GM21786 (cell line): ENCODE results near the gene CYP27B1.

Experiments used
- ATAC-seq: cut with Tn5 transposase; IDR thresholded peaks from one replicate; pipeline ENCODE4 v1.9.1; 2021; ENCODE audit not compliant: unreplicated experiment

Gene CYP27B1, protein sequence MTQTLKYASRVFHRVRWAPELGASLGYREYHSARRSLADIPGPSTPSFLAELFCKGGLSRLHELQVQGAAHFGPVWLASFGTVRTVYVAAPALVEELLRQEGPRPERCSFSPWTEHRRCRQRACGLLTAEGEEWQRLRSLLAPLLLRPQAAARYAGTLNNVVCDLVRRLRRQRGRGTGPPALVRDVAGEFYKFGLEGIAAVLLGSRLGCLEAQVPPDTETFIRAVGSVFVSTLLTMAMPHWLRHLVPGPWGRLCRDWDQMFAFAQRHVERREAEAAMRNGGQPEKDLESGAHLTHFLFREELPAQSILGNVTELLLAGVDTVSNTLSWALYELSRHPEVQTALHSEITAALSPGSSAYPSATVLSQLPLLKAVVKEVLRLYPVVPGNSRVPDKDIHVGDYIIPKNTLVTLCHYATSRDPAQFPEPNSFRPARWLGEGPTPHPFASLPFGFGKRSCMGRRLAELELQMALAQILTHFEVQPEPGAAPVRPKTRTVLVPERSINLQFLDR

DNA sequence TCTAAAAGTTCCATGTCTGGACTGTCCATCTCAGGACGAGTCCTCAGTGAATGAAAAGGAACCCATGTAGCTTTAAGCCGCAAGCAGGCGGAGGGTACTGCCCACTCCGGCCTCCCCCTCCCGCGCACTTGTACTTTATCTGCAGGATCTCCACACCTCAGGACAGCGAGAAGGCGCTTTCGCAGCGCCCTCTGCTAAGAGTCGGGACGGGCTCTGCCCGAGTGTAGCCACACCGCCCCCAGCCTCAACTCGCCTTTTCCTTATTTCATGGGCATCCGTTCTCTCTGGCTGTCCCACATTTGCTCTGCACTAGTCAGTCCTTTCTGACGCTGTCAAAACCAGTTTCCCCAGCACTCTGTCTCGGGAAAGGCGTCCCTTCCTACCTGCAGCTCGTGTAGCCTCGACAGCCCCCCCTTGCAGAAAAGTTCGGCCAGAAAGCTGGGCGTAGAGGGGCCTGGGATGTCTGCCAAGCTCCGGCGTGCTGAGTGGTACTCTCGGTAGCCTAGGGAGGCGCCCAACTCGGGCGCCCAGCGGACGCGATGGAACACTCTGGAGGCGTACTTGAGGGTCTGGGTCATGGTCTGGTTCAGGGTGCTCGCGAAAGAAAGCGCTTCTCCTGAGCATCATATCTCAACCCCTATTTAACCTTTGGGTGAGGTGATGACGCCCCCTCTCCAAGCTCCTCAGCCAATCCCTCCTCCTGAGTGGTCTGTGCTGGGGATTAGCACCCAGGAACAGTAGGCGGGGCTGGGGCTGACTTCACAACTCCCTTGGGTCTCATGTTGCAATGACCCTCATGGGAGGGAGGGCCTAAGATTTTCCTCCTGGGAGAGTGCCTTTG lies at the start of gene CYP27B1:
Gene CYP27B1 (minus strand): TSS at position 615 of the 841 bp plus-strand sequence. CDS start 37 bp downstream, at position 578.
- ATAC-seq = no peak

DNA sequence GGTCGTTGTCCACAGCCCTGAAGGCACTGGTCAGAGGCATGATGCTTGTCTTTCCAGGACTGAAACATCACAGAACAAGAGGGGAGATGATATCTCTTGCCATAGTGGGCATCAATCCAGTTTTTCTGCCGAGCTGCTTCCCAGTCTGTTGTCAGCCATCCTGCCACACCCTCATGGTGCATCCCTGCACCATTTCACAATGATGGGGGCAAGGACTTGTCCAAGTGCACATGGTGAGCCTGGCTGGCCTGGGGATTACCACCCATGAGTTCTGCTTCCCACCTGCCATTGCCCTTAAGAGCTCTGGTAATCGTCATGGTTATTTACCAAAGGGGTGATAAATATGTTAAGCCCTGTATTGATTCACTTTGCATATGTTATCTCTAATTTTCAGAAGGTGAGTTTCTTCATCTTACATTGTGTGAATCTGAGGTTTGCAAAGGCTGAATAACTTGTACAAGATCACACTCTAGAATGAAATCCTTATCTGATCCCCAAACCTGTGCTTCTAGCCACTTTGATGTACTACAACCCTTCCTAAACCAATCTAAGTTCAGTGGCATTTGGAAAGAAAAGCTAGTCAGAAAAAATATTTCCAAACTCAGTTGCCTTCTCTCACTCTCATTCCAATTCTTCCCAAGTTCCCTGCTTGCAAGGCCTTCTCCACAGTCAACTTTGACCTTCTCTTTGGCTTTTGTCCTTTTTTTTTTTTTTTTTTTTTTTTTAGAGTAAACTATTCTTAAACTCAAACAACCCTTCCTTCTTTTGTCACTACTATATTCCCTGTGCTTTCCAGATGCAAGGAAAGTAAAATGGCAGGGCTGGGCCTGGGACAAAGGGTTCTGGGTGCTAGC lies 49.4 kb upstream of the CYP27B1 start:
- no peak for ATAC-seq

DNA sequence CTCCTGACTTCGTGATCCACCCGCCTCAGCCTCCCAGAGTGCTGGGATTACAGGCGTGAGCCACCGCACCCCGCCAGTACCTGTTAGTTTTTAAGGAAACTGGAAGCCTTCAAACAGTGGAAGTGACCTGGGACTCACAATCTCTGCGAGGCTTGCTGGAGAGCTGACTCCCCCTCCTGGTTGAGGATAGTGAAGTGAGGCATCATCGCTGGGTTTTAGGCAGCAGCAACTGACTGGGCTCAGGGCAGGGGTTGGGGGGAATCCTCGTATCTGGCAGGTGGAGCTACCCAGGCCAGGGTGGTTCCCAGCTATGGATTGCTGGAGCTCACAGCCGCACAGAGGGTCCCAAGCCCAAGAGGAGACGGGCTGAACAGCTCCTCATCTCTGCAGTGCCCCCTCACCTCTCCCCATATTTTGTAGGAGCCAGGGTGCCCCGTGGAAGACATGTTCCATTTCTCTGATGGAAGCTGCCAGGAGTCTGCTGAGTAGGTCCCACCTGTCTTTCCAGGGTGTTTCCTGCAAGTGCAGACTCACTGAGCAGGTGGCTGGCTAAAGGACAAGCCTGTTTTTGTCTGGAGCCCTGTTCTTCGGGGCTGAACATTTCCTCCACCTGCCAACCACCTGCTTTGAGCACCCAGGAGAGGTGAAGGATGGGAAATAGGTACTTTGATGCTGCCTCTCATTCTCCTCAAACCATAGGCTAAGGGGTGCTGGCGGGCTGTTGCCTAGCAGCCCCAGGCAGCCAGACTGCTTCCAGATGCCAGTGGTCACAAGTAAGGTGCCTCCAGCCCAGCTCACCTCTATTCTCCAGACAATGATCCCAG lies 48.5 kb upstream of the CYP27B1 start:
- no peak for ATAC-seq

DNA sequence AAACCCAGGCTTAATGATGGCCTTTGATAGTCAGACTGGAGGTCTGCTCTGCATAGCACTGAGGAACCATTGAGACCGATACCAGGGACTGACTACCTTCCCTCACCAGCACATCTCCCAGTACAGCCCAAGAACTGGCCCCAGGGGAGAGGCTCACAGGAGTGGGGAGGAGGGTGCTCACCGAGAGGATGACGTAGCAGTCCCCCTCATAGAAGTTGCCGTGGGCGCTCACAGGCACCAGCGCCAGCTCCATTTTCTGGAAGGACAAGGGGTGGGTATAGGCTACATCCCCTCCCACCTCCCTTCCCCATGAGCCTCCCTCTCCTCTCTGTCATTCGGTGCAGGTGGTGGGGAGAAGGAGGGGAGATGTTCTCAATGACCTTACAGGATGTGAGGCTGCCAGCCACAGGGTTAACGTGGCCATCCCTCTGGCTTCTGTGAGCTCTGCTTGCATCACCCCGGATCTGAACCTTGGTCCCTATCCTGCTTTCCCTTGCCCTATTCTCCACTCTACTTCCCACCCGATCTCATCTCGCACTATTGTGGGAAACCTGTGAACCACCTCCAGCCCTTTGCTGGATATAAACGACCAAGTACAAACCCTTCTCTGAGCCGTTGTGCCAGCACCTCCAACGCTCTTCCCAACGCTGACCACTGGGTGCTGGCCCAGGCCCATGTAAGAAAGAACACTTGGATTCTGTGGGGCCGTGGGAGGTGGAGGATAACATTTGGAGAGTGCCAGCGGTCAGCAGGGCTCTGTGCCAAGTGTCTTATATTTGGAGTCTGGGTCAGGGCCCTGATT lies 47.3 kb upstream of the CYP27B1 start:
- no peak for ATAC-seq

DNA sequence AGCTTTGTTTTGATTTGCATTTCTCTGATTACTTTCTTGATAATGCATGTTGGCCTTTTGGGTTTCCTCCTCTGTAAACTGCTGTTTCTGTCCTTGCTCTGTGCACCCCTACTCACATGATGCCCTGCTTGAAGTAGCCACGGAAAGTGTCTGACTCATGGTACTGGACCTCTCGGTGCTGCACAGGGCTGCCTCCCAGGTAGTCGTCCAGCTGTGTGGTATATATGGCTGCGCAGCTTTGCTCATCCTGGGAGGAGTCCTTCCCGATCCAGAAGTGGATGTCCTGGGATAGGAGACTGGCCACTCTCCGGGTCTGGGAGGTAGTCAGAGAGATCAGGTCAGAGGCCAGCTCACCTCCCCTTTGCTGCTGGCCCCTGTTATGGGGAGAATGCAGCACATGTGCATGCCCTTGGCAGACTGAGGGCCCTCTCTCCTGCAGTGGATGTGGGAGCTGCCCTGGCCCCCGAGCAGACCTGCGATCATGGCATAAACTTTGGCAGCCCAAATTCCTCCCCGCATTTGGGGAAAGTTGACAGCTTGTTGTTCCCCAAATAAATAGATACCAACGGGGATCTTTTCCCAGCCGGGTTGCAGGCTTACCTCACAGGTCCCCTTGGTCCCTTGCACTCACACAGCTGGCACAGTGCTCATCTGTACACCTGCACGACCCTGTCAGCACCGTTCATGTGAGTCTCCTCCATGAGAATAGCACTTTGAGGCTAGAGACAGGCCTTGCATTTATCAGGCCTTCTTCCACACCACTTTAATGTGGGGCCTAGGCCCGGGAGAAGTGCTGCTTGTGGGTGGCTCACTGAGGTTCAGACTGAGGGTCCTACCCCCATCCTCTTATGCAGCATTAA lies 46.5 kb upstream of the CYP27B1 start:
- no peak for ATAC-seq

DNA sequence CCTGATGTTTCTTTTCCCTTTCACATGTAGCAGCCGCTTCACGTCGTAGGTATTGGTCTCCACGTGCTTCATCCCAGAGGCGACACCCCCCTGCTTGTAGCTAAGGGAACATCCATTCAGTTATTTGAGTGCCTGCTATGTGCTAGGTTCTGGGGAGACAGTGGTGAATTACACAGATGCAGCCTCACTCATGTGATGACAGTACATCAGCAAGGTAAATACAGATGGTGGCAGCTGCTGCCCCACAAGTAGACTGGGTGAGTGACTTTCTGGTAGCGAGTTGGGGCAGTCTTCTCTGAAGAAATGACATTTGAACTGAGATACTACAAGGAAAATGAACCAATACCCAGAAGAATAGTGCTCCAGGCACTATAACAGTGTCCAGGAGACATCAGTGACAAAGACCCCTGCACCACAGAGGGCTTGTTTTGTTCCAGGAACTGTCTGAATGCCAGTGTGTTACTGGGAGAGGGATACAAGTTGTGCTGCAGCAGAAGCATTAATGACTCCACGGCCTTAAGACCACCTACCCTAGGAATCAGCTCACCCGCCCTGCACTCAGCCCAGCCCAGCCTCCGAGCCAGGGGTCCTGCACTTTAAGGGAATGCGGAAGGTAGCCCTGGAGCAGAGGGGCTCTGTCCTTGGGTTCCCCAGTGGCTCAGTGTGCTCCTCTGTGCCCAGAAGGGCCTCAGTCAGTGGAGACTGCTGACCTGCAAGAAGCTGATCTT lies 44.3 kb upstream of the CYP27B1 start:
- no peak for ATAC-seq

DNA sequence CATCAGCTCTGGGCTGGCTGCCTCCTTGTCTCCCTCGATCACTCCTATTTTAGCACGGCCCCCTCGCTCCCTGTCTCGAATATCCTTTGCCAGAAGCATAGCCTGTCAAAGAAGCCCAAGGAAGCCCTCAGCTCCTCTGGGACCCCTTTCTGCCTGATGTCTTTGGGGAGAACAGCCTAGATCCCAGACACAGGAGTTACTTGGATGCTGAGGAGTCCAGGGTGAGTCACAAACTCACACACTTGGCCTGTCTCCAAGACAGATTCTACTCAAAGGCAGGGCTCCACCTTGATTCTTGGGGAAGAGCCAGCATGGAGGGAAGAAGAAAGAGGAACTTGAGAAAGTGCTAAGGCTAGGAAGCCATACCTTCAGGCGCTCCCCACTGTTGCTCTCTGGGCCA lies 43.6 kb upstream of the CYP27B1 start:
- ATAC-seq = no peak

DNA sequence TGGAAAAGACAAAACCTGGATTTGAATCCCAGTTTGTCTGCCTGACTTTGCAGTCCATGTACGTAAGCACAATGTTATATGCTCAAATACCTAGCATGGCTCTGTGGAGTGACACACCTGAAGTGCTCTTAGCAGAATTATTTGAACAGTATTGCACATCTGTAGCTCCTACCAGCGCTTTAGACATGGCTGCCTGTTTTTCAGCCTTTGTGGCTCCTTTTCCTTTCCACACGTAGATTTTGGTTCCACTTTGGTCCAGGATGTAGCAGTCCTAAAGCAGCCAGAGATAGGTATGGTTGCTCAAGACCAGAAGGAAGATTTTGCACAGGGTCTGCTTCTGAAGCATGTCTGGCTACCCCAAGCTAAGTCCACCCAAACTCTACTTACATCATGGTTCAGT lies 42.5 kb upstream of the CYP27B1 start:
- no peak for ATAC-seq

DNA sequence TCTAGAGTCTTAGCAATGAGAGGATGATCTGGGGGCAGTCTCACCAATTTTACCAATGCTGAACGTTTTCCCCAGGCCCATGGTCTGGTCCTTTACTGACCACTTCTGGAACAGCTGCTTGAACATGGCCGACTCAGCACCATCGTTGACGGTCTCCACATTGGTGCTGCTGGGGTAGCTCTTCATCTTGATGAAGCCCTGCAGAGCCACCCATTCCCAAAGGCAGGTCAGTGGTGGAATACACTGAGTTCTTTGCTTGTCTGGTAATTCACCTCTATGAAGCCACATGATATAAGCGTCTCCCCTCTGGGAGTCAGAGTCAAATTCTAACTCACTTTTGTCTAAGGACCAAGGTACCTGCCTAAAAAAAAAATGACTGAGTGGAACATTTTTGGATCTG lies 41.5 kb upstream of the CYP27B1 start:
- ATAC-seq = no peak

DNA sequence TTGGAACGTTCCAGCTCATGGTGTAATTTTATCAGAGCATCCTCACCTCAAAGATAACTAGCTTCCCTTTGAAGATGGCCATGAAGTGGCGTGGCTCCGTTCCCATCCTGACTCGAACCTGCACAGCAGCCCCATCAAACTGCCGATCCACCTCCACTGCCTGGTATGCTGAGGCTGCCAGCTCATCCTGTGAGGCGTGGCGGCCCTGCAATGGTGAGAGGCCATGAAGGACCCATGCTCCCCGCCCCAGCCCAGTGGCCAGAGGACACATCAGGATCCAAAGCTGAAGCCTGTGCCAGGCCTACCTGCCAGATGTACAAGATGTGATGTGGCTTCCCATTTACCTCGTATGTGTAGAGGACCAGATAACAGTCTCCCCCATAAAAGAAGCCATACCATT lies 40.4 kb upstream of the CYP27B1 start:
- no peak for ATAC-seq

DNA sequence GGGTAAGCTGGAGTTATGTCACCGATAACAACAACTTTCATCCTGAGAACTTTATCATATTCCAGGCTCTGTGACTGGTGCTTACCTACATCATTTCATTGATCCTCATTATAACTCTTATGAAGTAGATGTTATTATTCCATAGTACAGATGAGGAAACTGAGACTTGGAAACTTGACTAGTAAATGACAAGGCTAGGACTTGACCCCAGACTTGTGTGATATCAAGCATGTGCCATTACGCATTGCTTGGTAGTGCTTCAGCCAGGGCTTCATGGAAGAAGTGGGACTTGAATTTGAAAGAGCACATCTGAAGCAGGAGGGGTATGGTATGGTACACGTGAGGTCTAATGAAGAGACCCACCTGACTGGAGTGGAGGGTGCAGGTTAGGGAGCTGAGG lies 39.8 kb upstream of the CYP27B1 start:
- ATAC-seq = no peak

DNA sequence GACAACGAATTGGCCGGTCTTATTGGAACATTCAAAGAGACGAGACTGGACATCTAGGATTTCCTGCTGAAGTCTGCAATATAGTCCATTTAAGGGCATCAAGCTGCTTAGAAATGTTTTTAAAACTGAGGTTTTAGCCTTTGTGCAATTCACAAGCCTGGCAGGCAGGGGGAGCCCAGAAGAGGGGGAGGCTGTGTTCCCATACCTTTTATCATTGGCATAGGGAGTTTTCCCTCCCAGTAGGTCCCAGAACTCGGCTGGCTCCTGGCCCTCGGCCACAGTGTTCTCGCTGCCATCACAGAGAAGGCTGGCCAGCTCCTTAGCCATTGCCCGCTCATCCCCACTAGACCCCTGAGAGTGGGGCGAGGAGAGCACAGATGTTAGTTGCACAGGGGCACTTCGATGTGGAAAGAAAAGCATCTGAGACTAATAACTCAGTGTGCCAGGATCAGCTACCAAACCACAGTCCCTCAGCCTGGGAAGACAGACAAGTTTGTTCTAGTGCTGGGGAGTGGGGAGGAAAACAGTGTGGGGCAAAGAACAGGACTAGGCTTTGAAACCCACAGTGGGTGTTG lies 36.5 kb upstream of the CYP27B1 start:
- ATAC-seq = no peak

DNA sequence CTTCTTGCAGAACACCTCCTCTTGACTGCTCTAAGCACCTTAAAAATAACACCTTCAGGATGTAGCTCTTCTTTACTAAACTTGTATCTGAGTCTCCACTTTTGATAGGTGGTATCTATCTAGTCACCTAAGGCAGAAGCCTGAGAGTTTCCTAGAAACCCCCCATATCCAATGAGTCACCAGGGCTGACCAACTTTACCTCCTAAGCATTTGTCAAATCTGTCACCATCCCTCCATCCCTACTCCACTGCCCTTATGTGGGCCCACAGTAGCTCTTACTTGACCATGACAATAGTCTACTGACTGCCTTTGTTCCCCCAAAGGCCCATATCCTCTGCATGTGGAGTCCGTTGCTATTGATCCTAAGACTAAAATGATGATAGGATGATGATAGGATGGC lies 35.7 kb upstream of the CYP27B1 start:
- no peak for ATAC-seq

DNA sequence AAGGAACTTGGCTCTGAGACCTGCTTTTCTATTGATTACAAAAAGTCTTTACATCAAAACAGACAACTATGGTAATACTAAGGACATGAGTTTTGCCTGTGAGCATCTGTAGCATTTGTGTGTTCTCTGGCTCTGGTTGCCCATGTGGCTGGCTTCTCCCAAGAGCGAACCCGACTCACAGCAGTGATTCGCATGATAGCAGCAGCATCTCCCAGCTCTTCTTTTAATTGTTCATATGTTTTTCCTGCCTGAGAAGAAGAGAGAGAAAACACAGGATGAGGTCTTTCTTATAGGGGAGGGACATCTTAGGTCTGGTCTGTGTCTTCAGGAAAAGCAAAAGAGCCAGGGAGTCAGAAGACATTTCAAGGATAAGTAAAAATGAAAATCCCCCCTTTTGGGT lies 34.1 kb upstream of the CYP27B1 start:
- ATAC-seq = no peak

DNA sequence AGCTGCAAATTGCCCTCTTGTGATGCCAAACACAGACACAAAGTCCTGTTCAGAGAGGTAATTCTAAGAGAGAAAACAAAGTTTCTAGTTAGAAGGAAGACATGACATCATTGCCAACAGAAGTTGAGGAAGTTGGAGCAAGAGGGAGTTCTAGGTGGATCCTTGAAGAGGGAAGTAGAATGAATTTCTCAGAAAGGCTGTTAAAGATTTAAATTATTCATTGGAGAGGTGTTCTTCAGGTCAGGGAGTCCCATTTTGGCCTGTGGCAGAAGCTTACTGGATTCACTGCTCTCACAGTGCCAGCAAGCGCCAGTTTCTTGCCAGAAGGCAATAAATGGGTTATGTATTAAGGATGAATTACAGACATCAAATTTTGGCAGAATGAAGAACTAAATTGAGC lies 31.1 kb upstream of the CYP27B1 start:
- ATAC-seq = no peak

DNA sequence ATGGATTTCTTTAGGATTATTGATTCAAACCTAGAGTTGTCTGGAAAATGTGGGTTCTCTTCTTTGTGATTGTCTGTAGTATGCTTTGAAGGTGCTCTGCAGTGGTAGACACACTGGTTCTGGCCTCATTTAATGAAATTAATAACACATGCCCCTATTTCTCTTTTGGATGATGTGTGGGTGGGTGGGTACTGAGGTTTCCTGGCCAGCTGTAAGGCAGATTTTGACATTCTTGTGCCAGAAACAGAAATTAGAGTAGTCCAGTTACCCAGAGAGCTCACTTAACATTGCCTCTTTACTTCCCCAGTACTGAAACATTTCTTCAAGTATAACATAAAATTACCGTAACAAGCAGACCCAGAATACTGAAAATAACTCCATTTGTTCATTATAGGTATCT lies 30.1 kb upstream of the CYP27B1 start:
- no peak for ATAC-seq

DNA sequence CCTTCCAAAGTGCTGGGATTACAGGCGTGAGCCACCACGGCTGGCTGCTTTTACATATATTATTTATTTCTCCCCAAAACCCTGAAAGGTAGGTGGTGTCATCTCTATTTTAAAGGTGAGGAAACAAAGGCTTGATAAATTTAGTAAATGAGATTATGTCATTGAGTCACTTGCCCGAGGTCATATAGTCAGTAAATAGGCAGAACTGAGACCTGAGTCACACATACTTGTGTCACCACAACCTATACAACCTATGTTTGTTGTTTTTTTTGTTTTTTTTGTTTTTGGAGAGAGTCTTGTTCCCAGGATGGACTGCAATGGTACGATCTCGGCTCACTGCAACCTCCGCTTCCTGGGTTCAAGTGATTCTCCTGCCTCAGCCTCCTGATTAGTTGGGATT lies 28.5 kb upstream of the CYP27B1 start:
- no peak for ATAC-seq

DNA sequence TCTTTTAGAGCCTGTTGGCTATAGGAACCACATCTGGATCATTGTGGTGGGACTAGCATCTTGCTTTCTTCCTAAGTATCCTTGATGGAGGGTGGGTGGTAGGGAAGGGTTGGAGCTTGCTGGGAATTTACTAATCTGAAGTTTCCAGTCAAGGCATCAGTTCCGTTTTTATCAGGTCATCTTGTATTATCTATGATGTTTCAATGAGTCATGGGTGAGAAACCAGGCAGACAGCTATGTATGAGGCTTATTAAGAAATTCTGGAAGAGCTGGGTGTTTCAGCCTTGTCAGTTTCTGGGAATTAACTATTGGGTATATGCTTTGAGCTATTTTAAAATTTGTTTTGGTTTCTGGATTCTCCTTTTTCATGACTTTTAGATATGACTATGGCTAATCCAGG lies 27.0 kb upstream of the CYP27B1 start:
- ATAC-seq = no peak
